H1 (cell line): ENCODE results near the gene CHST9. TPM values are rescaled to one million over a fixed set of nuclear protein-coding genes. Genes with fewer than 3 reads are reported as not detected.

Experiments used
- CTCF ChIA-PET: fragments of 300-600 bp; sonication (Branson Sonifier 250); formaldehyde crosslinking; loops from one replicate; lab custom pipeline; 2021; ENCODE audit not compliant: partially characterized antibody; lab: Charles Lee
- POLR2A ChIA-PET: fragments of 300-600 bp; sonication (Branson Sonifier 250); formaldehyde crosslinking; loops from one replicate; lab custom pipeline; 2021; ENCODE audit warnings: inconsistent platforms; ENCODE audit not compliant: partially characterized antibody; lab: Charles Lee
- DNase-seq, 2 experiments: peaks; one replicate each; pipeline versions ENCODE4 v3.0.0 to v3.0.0-alpha.2; 2010 to 2022; ENCODE audit warnings: low spot score in 2 of 2, low read depth in 1 of 2, mixed read lengths in 1 of 2
- FAIRE-seq: peaks from 2 replicates; lab custom pipeline; 2011; peaks lifted over from hg19 to GRCh38; lab: Jason Lieb, UNC
- H2AFZ ChIP-seq: 2 replicates; pipeline ENCODE4 v1.8.1; 2012; ENCODE audit warnings: low read length, inconsistent platforms
- H2AK5ac ChIP-seq: 2 replicates; pipeline ENCODE4 v1.6.1; 2013; ENCODE audit warnings: low read depth, low read length
- H2BK120ac ChIP-seq: replicated peaks from 2 replicates; pipeline ENCODE3; 2013; ENCODE audit warnings: low read depth, low read length, inconsistent platforms
- H2BK12ac ChIP-seq: 2 replicates; pipeline ENCODE4 v1.6.1; 2013; ENCODE audit warnings: low read depth, low read length
- H2BK15ac ChIP-seq: 2 replicates; pipeline ENCODE4 v1.6.1; 2013; ENCODE audit warnings: low read length
- H2BK20ac ChIP-seq: 2 replicates; pipeline ENCODE4 v1.6.1; 2013; ENCODE audit warnings: low read length
- H2BK5ac ChIP-seq: 2 replicates; pipeline ENCODE4 v1.6.1; 2013; ENCODE audit warnings: low read depth, low read length
- H3K14ac ChIP-seq: 2 replicates; pipeline ENCODE4 v1.6.1; 2013; ENCODE audit warnings: inconsistent platforms; ENCODE audit not compliant: insufficient read length
- H3K18ac ChIP-seq: 2 replicates; pipeline ENCODE4 v1.6.1; 2013; ENCODE audit warnings: low read length; ENCODE audit errors: extremely low read depth
- H3K23ac ChIP-seq: 2 replicates; pipeline ENCODE4 v1.6.1; 2013; ENCODE audit warnings: inconsistent platforms; ENCODE audit not compliant: insufficient read length
- H3K23me2 ChIP-seq: 2 replicates; pipeline ENCODE4 v1.6.1; 2013; ENCODE audit warnings: low read depth, low read length
- H3K27ac ChIP-seq: 2 replicates; pipeline ENCODE4 v1.6.1; 2011; ENCODE audit warnings: low read depth, low read length, inconsistent platforms
- H3K27me3 ChIP-seq, 4 experiments: replicated peaks in 1 of 4; 1 replicate in 1 of 4; 2 replicates in 3 of 4; pipeline versions ENCODE4 v1.6.1 to v1.8.1; 2011 to 2013; ENCODE audit warnings: low read length in 3 of 4, mild to moderate bottlenecking in 3 of 4, inconsistent platforms in 2 of 4, mixed read lengths in 2 of 4, moderate library complexity in 1 of 4; ENCODE audit not compliant: control insufficient read depth in 3 of 4, insufficient read depth in 3 of 4; ENCODE audit errors: extremely low read depth in 1 of 4
- H3K36me3 ChIP-seq, 4 experiments: 2 replicates each; pipeline versions ENCODE4 v1.6.1 to v1.8.1; 2011 to 2013; ENCODE audit warnings: mild to moderate bottlenecking in 4 of 4, low read length in 3 of 4, moderate library complexity in 2 of 4, control low read depth in 1 of 4, inconsistent platforms in 1 of 4; ENCODE audit not compliant: insufficient read depth in 4 of 4, control insufficient read depth in 2 of 4
- H3K4ac ChIP-seq: replicated peaks from 2 replicates; pipeline ENCODE3; 2013; ENCODE audit warnings: low read length, low read depth, mixed read lengths, inconsistent platforms; ENCODE audit not compliant: insufficient read length
- H3K4me1 ChIP-seq, 4 experiments: replicated peaks in 1 of 4; 1 replicate in 1 of 4; 2 replicates in 3 of 4; pipeline versions ENCODE4 v1.6.1 to v1.8.1; 2011 to 2013; ENCODE audit warnings: low read length in 3 of 4, inconsistent platforms in 2 of 4, mixed read lengths in 1 of 4; ENCODE audit not compliant: insufficient read depth in 4 of 4, control insufficient read depth in 3 of 4
- H3K4me2 ChIP-seq, 2 experiments: 2 replicates each; pipeline versions ENCODE4 v1.6.1 to v1.8.1; 2011 to 2013; ENCODE audit warnings: low read depth in 2 of 2, low read length in 2 of 2, control low read depth in 1 of 2, inconsistent platforms in 1 of 2, mild to moderate bottlenecking in 1 of 2; ENCODE audit not compliant: insufficient read depth in 1 of 2
- H3K4me3 ChIP-seq, 4 experiments: fragments of 200-600, 300-600 bp in 1 of 4; sonication (generic), shearing (Covaris generic), sonication (Bioruptor Twin) in 1 of 4; 2 replicates each; pipeline versions ENCODE4 v1.5.1 to v1.8.1; 2011 to 2016; ENCODE audit warnings: low read length in 4 of 4, low read depth in 3 of 4, control low read depth in 2 of 4, inconsistent platforms in 2 of 4, mild to moderate bottlenecking in 2 of 4, mixed read lengths in 1 of 4, moderate library complexity in 1 of 4; ENCODE audit not compliant: insufficient read depth in 2 of 4; ENCODE audit errors: extremely low read depth in 1 of 4
- H3K56ac ChIP-seq: replicated peaks from 2 replicates; pipeline ENCODE3; 2013; ENCODE audit warnings: low read depth, mild to moderate bottlenecking, mixed read lengths, low read length, inconsistent platforms; ENCODE audit not compliant: insufficient read length
- H3K79me1 ChIP-seq: 2 replicates; pipeline ENCODE4 v1.6.1; 2013; ENCODE audit warnings: low read depth, low read length, control low read depth
- H3K79me2 ChIP-seq, 2 experiments: 2 replicates each; pipeline versions ENCODE4 v1.6.1 to v1.8.1; 2012 to 2013; ENCODE audit warnings: low read length in 2 of 2, mild to moderate bottlenecking in 2 of 2, inconsistent platforms in 1 of 2; ENCODE audit not compliant: insufficient read depth in 2 of 2, control insufficient read depth in 1 of 2
- H3K9ac ChIP-seq, 4 experiments: replicated peaks in 1 of 4; 1 replicate in 1 of 4; 2 replicates in 3 of 4; pipeline versions ENCODE4 v1.6.1 to v1.8.1; 2011 to 2013; ENCODE audit warnings: low read depth in 3 of 4, low read length in 3 of 4, control low read depth in 2 of 4, mild to moderate bottlenecking in 2 of 4, moderate library complexity in 2 of 4, inconsistent platforms in 1 of 4; ENCODE audit errors: extremely low read depth in 1 of 4
- H3K9me3 ChIP-seq, 2 experiments: 2 replicates each; pipeline versions ENCODE4 v1.6.1 to v1.8.1; 2012 to 2013; ENCODE audit warnings: mild to moderate bottlenecking in 2 of 2, moderate library complexity in 2 of 2, control low read depth in 1 of 2, inconsistent platforms in 1 of 2, low read depth in 1 of 2, low read length in 1 of 2, mixed read lengths in 1 of 2; ENCODE audit not compliant: insufficient read depth in 2 of 2
- H4K20me1 ChIP-seq, 2 experiments: replicated peaks in 1 of 2; 2 replicates each; pipeline versions ENCODE3 to v1.8.1; 2011 to 2013; ENCODE audit warnings: inconsistent platforms in 2 of 2, low read length in 2 of 2, mild to moderate bottlenecking in 1 of 2; ENCODE audit not compliant: insufficient read depth in 2 of 2, control insufficient read depth in 1 of 2
- H4K5ac ChIP-seq: 2 replicates; pipeline ENCODE4 v1.6.1; 2013; ENCODE audit warnings: low read length, low read depth, mixed read lengths, inconsistent platforms; ENCODE audit not compliant: insufficient read length
- H4K8ac ChIP-seq: 2 replicates; pipeline ENCODE4 v1.8.0; 2013; ENCODE audit warnings: mild to moderate bottlenecking, moderate library complexity, low read length, inconsistent platforms; ENCODE audit not compliant: insufficient read depth; ENCODE audit errors: extremely low read depth
- H4K91ac ChIP-seq: replicated peaks from 2 replicates; pipeline ENCODE3; 2013; ENCODE audit warnings: low read length, mixed read lengths, inconsistent platforms; ENCODE audit not compliant: insufficient read length
- BCL11A ChIP-seq, 2 experiments: IDR thresholded peaks; one replicate each; pipeline ENCODE4 v1.6.1; 2011; ENCODE audit warnings: low read depth in 2 of 2, low read length in 2 of 2, mild to moderate bottlenecking in 2 of 2
- SIRT6 ChIP-seq: IDR thresholded peaks from one replicate; pipeline ENCODE4 v1.7.1; 2012; ENCODE audit warnings: low read length, inconsistent platforms
- WGBS, 2 experiments: shearing (Covaris generic) in 1 of 2; methylation state at CpG; one replicate each; pipeline versions ENCODE4 v1.1.6 to v1.1.7; 2013 to 2015; ENCODE audit warnings: low lambda C conversion rate in 2 of 2, mixed read lengths in 2 of 2, inconsistent platforms in 1 of 2, low coverage in 1 of 2, missing lambda C conversion rate in 1 of 2; ENCODE audit not compliant: insufficient replicate concordance in 2 of 2, insufficient coverage in 1 of 2, insufficient read length in 1 of 2; ENCODE audit errors: extremely low coverage in 1 of 2, missing lambda C conversion rate in 1 of 2; 5-methylcytosine and 5-hydroxymethylcytosine counted together
- polyA plus RNA-seq, 7 experiments: library from polyadenylated mRNA; depleted of rRNA in 3 of 7; stranded (reverse) in 5 of 7; unstranded in 2 of 7; fragments of >200 nt in 5 of 7; fragments of 200-250 nt in 2 of 7; gene quantifications; 1 replicate in 5 of 7; 2 replicates in 1 of 7; 4 replicates in 1 of 7; pipeline versions ENCODE4 v1.2.1 to v1.2.3, GENCODE V29; 2011 to 2013; ENCODE audit warnings: missing spikeins in 2 of 7, mixed read lengths in 2 of 7
- total RNA-seq: library from RNA; stranded (reverse); fragmentation: NEBNext Ultra II Directional; extraction: Animal tissue kit (Norgen Biotek cat#: 25700); gene quantifications from 2 replicates; pipeline ENCODE4 v1.2.1, GENCODE V29; 2021

Gene CHST9
- total and polyA plus RNA-seq, 2 of the 8 experiments (the other 6 are each of a cell fraction or from before 2014, with no cell fraction given): 3.2 to 24.3 TPM

DNA sequence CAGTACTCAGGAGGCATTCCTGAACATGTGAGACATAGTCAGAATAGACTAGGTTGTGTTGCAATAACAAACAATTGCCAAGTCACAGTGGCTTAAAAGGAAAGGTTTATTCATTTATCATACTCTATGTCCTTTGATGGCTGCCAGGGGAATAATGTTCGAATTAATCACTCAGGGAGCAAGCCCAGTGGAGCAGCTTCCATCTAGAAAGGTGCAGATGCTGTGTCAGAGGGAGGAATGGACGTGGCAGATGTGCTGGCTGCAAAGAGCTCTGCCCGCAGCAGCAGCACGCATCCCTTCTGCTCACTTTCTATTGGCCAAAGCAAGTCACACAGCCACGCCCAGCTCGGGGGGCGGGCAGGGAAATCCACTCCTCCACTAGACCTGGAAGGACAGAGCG lies 213.7 kb downstream of the CHST9 start:
- H3K79me2 ChIP-seq: no peaks in the 10 kb centered on the region
- no peaks in the 10 kb centered on the region for H3K23me2 ChIP-seq
- H4K91ac ChIP-seq: no peak overlapping the region
- 92% methylated on average over 8 of the region's 8 CpGs; no CpG with 5 or more reads in 1 of the 2 experiments for WGBS, 2 experiments
- FAIRE-seq: no peak
- H4K8ac ChIP-seq: no peak overlapping the region
- no peak overlapping the region for H2BK120ac ChIP-seq
- H3K9ac ChIP-seq: no peak overlapping the region
- H4K20me1 ChIP-seq: no peaks in the 10 kb centered on the region
- no peak overlapping the region for H2BK5ac ChIP-seq
- H3K23ac ChIP-seq: no peak overlapping the region
- no peak overlapping the region for H4K5ac ChIP-seq
- no peak overlapping the region for H3K14ac ChIP-seq
- no peak overlapping the region for H3K27ac ChIP-seq
- H3K36me3 ChIP-seq: no peaks in the 10 kb centered on the region
- no peak for DNase-seq
- H3K27me3 ChIP-seq: no peaks in the 10 kb centered on the region
- POLR2A ChIA-PET: no interaction called here
- H3K18ac ChIP-seq: no peak overlapping the region
- no peaks in the 10 kb centered on the region for H3K79me1 ChIP-seq
- H3K56ac ChIP-seq: no peak overlapping the region
- H2AFZ ChIP-seq: no peak overlapping the region
- no peak overlapping the region for H2BK20ac ChIP-seq
- no peaks in the 10 kb centered on the region for H3K4me1 ChIP-seq
- CTCF ChIA-PET: interaction anchor here (1.0 kb wide), 1 partner anchor 8 kb away, joined by 4 read pairs; no protein-coding TSS in a partner anchor
- H3K4me2 ChIP-seq: no peak overlapping the region
- H3K4me3 ChIP-seq: no peak overlapping the region
- H2BK15ac ChIP-seq: no peak overlapping the region
- H3K9me3 ChIP-seq: no peaks in the 10 kb centered on the region
- no peak overlapping the region for H3K4ac ChIP-seq
- no peak overlapping the region for H2BK12ac ChIP-seq
- no peak overlapping the region for H2AK5ac ChIP-seq
- TF ChIP-seq SIRT6 (no peak), BCL11A (IDR thresholded peaks at IDR 0.05; ENCODE audit: low read depth in 2 of 2, low read length in 2 of 2) (no peak)
